ENCODE results near the gene SLC34A1.

DNA sequence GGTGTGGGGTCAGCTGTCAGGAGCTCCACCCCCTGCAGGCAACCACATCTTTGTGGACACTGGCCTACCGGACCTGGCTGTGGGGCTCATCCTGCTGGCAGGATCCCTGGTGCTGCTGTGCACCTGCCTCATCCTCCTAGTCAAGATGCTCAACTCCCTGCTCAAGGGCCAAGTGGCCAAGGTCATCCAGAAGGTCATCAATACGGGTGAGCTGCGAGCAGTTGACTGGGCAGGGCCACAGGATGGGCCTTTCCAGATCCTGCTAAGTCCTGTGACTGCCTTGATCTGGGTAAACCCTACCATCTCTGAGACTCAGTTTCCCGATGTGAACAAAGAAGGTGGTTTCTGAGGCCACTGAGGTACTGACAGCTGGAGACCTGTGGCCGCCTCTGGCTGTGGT lies 9.8 kb downstream of the SLC34A1 start:
- TF ChIP-seq, protein P1, sequence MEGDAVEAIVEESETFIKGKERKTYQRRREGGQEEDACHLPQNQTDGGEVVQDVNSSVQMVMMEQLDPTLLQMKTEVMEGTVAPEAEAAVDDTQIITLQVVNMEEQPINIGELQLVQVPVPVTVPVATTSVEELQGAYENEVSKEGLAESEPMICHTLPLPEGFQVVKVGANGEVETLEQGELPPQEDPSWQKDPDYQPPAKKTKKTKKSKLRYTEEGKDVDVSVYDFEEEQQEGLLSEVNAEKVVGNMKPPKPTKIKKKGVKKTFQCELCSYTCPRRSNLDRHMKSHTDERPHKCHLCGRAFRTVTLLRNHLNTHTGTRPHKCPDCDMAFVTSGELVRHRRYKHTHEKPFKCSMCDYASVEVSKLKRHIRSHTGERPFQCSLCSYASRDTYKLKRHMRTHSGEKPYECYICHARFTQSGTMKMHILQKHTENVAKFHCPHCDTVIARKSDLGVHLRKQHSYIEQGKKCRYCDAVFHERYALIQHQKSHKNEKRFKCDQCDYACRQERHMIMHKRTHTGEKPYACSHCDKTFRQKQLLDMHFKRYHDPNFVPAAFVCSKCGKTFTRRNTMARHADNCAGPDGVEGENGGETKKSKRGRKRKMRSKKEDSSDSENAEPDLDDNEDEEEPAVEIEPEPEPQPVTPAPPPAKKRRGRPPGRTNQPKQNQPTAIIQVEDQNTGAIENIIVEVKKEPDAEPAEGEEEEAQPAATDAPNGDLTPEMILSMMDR (IDR thresholded peaks at IDR 0.05) = no peak
- TF ChIP-seq POLR2A (IDR thresholded peaks at IDR 0.05) (no peak), EP300 (IDR thresholded peaks at IDR 0.05) (no peak), POLR2AphosphoS5 (IDR thresholded peaks at IDR 0.05) (no peak)

Measured in upper lobe of left lung (tissue), 4 donors.